Panc1 (cell line): ENCODE results near the gene NOLC1. TPM values are rescaled to one million over a fixed set of nuclear protein-coding genes. Genes with fewer than 3 reads are reported as not detected.
A peak's percentile ranks its signal among the peaks of the same experiment; 100 is the strongest.

ENCODE experiments used
- ATAC-seq: fragments of 200-7000 bp; cut with Tn5 transposase; 2 replicates; pipeline ENCODE4 v1.9.1; 2020; ENCODE audit warnings: mild to moderate bottlenecking, moderate library complexity
- BruUV-seq: library from RNA; stranded (reverse); fragments of 400-500 nt; replicated peaks from 2 replicates; lab custom pipeline; 2021; lab: Mats Ljungman, UMichigan
- CTCF ChIA-PET: fragments of 300-600 bp; sonication (Branson Sonifier 250); formaldehyde crosslinking; loops from one replicate; lab custom pipeline; 2022; ENCODE audit warnings: antibody characterized with exemption; lab: Charles Lee
- POLR2A ChIA-PET: fragments of 300-600 bp; sonication (Branson Sonifier 250); formaldehyde crosslinking; loops from one replicate; lab custom pipeline; 2022; ENCODE audit warnings: antibody characterized with exemption; lab: Charles Lee
- DNase-seq: peaks from one replicate; pipeline ENCODE4 v3.0.0-alpha.2; 2010; ENCODE audit warnings: low read depth, low spot score
- H3K27ac ChIP-seq: 2 replicates; pipeline ENCODE4 v1.5.1; 2011; ENCODE audit warnings: mild to moderate bottlenecking, low read length, inconsistent platforms
- H3K27me3 ChIP-seq: fragments of 200-500 bp; sonication (Bioruptor generic); 2 replicates; pipeline ENCODE4 v1.6.0; 2014; ENCODE audit warnings: low read length, inconsistent platforms; ENCODE audit not compliant: control insufficient read depth, insufficient read depth
- H3K36me3 ChIP-seq: fragments of 200-500 bp; sonication (Bioruptor generic); 2 replicates; pipeline ENCODE4 v1.5.1; 2014; ENCODE audit warnings: inconsistent platforms, mild to moderate bottlenecking, low read length, moderate library complexity; ENCODE audit not compliant: control insufficient read depth, insufficient read depth
- H3K4me1 ChIP-seq: 2 replicates; pipeline ENCODE4 v1.5.1; 2011; ENCODE audit warnings: inconsistent platforms, mild to moderate bottlenecking, low read length, moderate library complexity; ENCODE audit not compliant: control insufficient read depth, insufficient read depth
- H3K4me3 ChIP-seq, 2 experiments: 2 replicates each; pipeline ENCODE4 v1.5.1; 2011 to 2012; ENCODE audit warnings: low read depth in 2 of 2, low read length in 2 of 2, mild to moderate bottlenecking in 2 of 2, inconsistent platforms in 1 of 2, moderate library complexity in 1 of 2
- H3K9me3 ChIP-seq: fragments of 200-500 bp; sonication (Bioruptor generic); 2 replicates; pipeline ENCODE4 v1.5.1; 2014; ENCODE audit warnings: low read depth, mild to moderate bottlenecking, inconsistent platforms, low read length, moderate library complexity; ENCODE audit not compliant: control insufficient read depth, insufficient read depth
- POLR2AphosphoS5 ChIP-seq: IDR thresholded peaks from 2 replicates; pipeline ENCODE4 v1.6.1; 2012; ENCODE audit warnings: mild to moderate bottlenecking, low read depth, low read length, moderate library complexity
- SIN3A ChIP-seq: IDR thresholded peaks from 2 replicates; pipeline ENCODE4 v1.6.1; 2012; ENCODE audit warnings: low read depth, mild to moderate bottlenecking, low read length, moderate library complexity, borderline replicate concordance; ENCODE audit not compliant: insufficient read depth
- TCF7L2 ChIP-seq: IDR thresholded peaks from 2 replicates; pipeline ENCODE4 v1.6.1; 2011; ENCODE audit warnings: mild to moderate bottlenecking, low read depth, low read length, inconsistent platforms
- in situ Hi-C: cut with HindIII; loops from 2 replicates; pipeline ENCODE4 v1.10.0; 2016; ENCODE audit warnings: low sequenced_read_pairs, low pct_unique_long_range_greater_than_20kb
- intact Hi-C: fragments of 100-400 bp; cut with micrococcal nuclease; formaldehyde crosslinking; loops from one replicate; pipeline ENCODE4 v1.10.0; 2022; ENCODE audit not compliant: unreplicated experiment
- total RNA-seq: library from RNA; stranded (reverse); gene quantifications from one replicate; pipeline ENCODE4 v1.2.1, GENCODE V29; 2021; ENCODE audit not compliant: unreplicated experiment
- TF ChIP-seq, protein P1 (sequence below): fragments of 450-650 bp; IDR thresholded peaks from 2 replicates; pipeline ENCODE4 v1.5.1; 2017; ENCODE audit warnings: mild to moderate bottlenecking
- TF ChIP-seq, protein P2 (sequence below), 2 experiments: IDR thresholded peaks; 2 replicates each; pipeline ENCODE4 v1.6.1; 2011 to 2012; ENCODE audit warnings: low read depth in 2 of 2, control low read depth in 1 of 2, low read length in 1 of 2, mild to moderate bottlenecking in 1 of 2, moderate library complexity in 1 of 2; ENCODE audit not compliant: insufficient read depth in 1 of 2

The NOLC1 gene
- total RNA-seq, 1 experiment from 2014 or later = 182 TPM

GRCh38 chr10:102111276-102111675 is 40.9 kb upstream of the NOLC1 start:
- no peak overlapping the region for H3K27ac ChIP-seq
- H3K9me3 ChIP-seq = no peaks in the 10 kb centered on the region
- in situ Hi-C loops (no loop called here), intact Hi-C loops (no loop called here)
- DNase-seq (no peak), ATAC-seq (no peak)
- CTCF ChIA-PET = no interaction called here
- no peak overlapping the region for H3K4me3 ChIP-seq
- POLR2A ChIA-PET = interaction anchor here (0.5 kb wide), 1 partner anchor 1078 kb away, joined by 10 read pairs; no protein-coding TSS in a partner anchor
- no peak for TF ChIP-seq TCF7L2
- no peak for TF ChIP-seq POLR2AphosphoS5
- TF ChIP-seq SIN3A = no peak
- TF ChIP-seq, protein P1, sequence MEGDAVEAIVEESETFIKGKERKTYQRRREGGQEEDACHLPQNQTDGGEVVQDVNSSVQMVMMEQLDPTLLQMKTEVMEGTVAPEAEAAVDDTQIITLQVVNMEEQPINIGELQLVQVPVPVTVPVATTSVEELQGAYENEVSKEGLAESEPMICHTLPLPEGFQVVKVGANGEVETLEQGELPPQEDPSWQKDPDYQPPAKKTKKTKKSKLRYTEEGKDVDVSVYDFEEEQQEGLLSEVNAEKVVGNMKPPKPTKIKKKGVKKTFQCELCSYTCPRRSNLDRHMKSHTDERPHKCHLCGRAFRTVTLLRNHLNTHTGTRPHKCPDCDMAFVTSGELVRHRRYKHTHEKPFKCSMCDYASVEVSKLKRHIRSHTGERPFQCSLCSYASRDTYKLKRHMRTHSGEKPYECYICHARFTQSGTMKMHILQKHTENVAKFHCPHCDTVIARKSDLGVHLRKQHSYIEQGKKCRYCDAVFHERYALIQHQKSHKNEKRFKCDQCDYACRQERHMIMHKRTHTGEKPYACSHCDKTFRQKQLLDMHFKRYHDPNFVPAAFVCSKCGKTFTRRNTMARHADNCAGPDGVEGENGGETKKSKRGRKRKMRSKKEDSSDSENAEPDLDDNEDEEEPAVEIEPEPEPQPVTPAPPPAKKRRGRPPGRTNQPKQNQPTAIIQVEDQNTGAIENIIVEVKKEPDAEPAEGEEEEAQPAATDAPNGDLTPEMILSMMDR = no peak
- TF ChIP-seq, protein P2, sequence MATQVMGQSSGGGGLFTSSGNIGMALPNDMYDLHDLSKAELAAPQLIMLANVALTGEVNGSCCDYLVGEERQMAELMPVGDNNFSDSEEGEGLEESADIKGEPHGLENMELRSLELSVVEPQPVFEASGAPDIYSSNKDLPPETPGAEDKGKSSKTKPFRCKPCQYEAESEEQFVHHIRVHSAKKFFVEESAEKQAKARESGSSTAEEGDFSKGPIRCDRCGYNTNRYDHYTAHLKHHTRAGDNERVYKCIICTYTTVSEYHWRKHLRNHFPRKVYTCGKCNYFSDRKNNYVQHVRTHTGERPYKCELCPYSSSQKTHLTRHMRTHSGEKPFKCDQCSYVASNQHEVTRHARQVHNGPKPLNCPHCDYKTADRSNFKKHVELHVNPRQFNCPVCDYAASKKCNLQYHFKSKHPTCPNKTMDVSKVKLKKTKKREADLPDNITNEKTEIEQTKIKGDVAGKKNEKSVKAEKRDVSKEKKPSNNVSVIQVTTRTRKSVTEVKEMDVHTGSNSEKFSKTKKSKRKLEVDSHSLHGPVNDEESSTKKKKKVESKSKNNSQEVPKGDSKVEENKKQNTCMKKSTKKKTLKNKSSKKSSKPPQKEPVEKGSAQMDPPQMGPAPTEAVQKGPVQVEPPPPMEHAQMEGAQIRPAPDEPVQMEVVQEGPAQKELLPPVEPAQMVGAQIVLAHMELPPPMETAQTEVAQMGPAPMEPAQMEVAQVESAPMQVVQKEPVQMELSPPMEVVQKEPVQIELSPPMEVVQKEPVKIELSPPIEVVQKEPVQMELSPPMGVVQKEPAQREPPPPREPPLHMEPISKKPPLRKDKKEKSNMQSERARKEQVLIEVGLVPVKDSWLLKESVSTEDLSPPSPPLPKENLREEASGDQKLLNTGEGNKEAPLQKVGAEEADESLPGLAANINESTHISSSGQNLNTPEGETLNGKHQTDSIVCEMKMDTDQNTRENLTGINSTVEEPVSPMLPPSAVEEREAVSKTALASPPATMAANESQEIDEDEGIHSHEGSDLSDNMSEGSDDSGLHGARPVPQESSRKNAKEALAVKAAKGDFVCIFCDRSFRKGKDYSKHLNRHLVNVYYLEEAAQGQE (IDR thresholded peaks at IDR 0.05; ENCODE audit: insufficient read depth in 1 of 2, low read depth in 2 of 2, low read length in 1 of 2) = no peak
- no TSS peak for BruUV-seq
- no peaks in the 10 kb centered on the region for H3K27me3 ChIP-seq
- H3K4me1 ChIP-seq = peaks cover 33% of the 10 kb centered on the region
- peaks cover 31% of the 10 kb centered on the region for H3K36me3 ChIP-seq

DNA sequence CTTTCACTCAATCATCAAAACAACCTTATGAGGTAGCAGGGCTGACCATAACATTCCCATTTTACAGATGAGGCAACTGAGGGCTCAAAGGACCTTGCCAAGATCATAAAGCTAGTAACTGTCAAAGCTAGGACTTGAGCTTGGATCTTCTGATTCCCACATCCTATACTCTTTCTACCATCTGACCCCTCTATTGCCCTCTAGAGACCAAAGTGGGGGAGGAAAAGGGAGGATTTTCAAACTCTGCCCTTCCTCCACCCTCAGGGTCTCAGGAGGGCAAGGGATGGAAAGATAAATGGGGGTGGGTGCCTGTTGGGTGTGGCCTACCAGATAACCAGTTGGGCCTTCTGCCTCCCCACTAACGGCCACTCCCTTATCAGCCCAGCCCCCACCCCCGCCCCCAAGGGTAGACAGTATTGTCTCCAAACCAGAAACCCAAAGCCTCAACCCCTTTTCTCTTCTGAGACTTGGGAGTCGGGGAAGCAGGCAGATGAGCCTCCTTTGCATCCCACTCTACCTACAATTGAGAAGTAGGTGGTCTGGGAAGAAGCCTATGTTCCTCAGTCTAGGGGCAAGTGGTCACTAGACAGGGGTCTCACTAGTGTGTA is 39.9 kb upstream of the NOLC1 start:
- no peak for DNase-seq
- Histone ChIP-seq H3K27ac (peak overlapping the region; percentile 81; the same call in 1 of the 2 replicates), H3K4me1 (peaks cover 43% of the 10 kb centered on the region), H3K27me3 (no peaks in the 10 kb centered on the region), H3K36me3 (peaks cover 31% of the 10 kb centered on the region), H3K4me3 (peak overlapping the region in 1 of 2 experiments; percentile 84; a peak in 1 of 4 replicates), H3K9me3 (no peaks in the 10 kb centered on the region)
- ChIA-PET CTCF (interaction anchor here (0.6 kb wide), 1 partner anchor 10 kb away, joined by 3 read pairs; no protein-coding TSS in a partner anchor), POLR2A (no interaction called here)
- no peak for ATAC-seq
- no TSS peak for BruUV-seq
- in situ Hi-C loops (no loop called here), intact Hi-C loops (no loop called here)
- TF ChIP-seq TCF7L2 = no peak
- no peak for TF ChIP-seq POLR2AphosphoS5
- TF ChIP-seq, protein P1 = no peak; the same call in 1 of the 2 replicates
- TF ChIP-seq SIN3A = no peak
- TF ChIP-seq, protein P2 (IDR thresholded peaks at IDR 0.05; ENCODE audit: insufficient read depth in 1 of 2, low read depth in 2 of 2, low read length in 1 of 2) = no peak
